HG03575 (cell line): ENCODE results near the gene ILF3.
"Not testable (repeated sequence)": the region's sequence is repeated elsewhere in the genome, so short reads cannot be mapped to it uniquely, and the experiment has no call there.

Experiments
- ATAC-seq: cut with Tn5 transposase; IDR thresholded peaks from one replicate; pipeline ENCODE4 v1.9.1; 2021; ENCODE audit not compliant: unreplicated experiment, insufficient number of reproducible peaks, low FRiP score; ENCODE audit errors: extremely low read depth

Gene ILF3

DNA sequence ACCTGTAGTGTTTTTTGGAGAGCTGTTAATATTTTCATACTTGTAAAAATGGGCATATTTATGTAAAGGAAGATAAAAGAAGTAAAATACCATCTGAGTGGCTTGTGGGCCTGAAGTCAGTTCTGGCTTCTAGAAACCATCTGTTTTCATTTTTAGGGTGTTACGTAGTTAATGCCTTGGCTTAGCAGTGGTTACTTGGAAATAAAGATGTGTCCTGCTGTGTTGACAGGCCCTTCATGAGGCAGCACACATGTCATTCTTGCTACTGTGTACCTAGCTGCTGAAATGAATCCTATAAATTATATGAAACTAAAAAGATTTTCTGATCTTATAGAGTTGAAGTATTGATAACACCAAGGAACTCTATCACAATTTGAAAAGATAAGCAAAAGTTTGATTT is 16.0 kb downstream of the ILF3 start:
- ATAC-seq = no peak

DNA sequence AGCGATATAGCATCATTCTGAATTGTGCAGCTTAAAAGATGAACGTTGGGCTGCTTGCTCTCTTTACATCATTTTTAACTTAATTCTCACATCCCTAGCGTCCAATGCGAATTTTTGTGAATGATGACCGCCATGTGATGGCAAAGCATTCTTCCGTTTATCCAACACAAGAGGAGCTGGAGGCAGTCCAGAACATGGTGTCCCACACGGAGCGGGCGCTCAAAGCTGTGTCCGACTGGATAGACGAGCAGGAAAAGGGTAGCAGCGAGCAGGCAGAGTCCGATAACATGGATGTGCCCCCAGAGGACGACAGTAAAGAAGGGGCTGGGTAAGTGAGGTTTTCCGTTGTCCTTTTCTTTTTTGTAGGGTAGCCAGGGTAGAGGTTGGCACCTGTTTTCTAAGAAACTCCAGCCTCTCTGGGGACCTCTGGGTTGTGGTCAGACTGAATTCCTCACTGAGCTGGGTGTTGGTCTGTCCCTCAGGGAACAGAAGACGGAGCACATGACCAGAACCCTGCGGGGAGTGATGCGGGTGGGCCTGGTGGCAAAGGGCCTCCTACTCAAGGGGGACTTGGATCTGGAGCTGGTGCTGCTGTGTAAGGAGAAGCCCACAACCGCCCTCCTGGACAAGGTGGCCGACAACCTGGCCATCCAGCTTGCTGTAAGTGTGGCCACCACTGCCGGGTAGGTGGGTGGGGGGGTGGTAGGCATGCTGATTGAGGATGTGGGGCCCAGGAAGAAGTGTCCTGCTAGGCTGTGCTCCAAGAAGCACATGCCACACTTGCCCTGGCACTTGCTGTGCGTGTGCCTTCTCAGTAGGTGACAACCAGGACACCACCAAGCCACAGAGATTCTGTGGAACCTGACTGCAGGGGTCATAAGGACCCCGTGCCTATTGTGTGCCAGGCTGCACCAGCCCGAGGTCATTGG is 17.0 kb downstream of the ILF3 start:
- ATAC-seq = no peak

DNA sequence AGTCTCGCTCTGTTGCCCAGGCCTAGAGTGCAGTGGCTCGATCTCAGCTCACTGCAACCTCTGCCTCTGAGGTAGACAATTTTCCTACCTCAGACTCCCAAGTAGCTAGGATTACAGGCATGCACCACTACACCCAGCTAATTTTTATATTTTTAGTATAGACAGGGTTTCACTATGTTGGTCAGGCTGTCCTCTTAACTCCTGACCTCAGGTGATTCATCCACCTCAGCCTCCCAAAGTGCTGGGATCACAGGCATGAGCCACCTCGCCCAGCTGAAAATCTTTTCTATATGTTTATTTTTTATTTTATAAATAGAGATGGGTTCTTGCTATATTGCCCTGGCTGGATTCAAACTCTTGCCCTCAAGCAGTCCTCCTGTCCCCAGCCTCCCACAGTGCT is 17.8 kb downstream of the ILF3 start:
- not testable (repeated sequence) for ATAC-seq

DNA sequence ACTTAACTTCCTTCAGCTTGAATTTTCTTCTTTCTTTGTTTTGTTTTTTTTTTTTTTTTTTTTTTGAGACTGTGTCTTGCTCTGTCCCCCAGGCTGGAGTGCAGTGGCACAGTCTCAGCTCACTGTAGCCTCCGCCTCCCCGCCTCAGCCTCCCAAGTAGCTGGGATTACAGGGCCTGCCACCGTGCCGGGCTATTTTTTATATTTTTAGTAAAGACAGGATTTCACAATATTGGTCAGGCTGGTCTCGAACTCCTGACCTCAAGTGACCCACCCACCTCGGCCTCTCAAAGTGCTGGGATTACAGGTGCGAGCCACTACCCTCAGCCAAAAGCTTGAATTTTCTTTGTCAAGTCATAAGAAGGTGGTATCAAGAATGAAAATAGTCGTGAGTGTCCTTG is 21.1 kb downstream of the ILF3 start:
- ATAC-seq = not testable (repeated sequence)

DNA sequence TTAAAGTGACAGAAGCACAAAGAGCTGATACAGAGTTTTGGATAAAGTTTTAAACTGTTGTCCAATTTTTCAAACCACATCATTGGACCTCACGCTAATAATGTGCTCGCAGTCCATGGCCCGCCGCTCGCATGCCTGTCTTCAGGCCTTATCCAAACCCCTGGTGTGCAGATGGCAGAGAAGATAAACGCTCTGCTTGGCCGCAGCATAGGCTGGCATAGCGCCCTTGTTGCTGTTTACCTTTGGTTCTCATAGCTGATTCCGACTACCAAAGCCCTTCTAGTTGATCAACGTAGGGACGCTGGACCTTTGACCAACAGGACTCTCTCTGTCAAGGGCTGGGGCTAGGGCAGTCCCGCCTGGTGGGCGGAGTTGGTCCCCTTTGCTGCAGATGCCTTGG is 23.6 kb downstream of the ILF3 start:
- no peak for ATAC-seq

DNA sequence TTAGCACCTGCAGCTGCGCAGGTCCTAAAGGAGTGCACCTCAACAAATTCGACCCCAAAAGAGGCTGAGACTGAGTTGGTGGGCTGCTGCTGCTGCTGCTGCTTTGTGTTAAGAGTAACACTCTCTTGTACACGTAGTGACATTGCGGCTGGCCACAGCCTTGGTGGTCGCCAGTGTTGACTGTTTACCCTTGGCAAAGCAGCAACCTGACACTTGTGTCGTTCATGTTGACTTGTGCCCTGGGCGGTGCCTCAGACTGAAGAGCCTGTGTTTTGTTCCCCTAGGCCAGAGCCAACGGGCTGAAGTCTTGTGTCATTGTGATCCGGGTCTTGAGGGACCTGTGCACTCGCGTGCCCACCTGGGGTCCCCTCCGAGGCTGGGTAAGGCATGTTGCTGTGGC is 24.7 kb downstream of the ILF3 start:
- no peak for ATAC-seq

DNA sequence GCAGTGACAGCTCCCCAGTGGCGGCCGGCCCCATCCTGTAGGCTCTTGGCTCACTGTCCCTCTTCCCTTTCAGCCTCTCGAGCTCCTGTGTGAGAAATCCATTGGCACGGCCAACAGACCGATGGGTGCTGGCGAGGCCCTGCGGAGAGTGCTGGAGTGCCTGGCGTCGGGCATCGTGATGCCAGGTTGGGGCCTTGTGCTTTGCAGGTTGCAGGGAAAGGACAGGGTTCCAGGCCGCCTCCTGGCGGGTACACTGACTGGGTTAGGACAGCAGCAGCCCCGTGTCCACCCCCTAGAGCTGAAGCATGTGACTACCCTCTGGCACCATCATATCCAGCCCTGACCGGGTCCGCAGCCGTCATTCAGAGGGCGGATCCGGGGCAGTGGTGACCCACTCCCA is 25.6 kb downstream of the ILF3 start:
- no peak for ATAC-seq

DNA sequence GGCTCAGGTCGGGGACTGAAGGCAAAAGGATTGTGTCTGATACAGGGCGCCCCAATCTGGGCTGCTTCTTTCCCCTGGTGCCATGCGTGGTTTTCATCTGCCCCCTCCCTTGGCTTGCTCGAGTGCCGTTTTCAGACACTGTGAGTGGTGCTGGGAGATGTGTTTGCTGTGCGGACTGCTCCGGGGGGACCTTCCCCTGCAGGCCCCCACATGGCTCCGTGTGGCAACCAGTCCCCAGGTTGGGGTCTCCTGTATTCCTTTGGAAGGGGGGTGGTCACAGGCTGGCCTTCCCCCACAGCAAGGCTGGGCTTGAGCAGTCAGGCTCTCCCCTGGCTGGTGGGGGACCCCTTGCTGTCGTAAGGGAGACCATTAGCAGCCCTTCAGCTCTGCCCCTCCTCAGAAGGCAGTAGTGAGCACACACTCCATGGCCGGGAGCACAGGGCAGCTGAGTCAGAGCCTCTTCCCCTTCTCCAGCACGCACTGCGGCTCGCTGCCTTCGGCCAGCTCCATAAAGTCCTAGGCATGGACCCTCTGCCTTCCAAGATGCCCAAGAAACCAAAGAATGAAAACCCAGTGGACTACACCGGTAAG is 26.5 kb downstream of the ILF3 start:
- no peak for ATAC-seq

DNA sequence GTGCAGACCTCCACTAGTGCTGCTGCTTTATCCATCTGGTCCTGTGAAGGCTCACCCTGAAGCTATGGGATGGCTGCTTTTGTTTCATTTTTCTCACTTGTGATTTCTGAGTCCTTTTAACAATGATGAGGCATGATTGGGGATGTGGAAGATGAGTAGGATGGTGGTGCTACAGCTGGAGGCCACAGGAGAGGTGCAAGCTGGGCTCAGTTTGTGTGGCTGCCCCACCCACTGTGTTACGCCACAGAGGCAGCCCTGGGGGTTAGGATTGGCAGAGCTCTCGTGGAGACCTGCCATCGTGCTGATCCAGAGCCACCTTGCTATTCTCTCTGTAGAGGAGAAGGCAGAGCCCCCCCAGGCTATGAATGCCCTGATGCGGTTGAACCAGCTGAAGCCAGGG is 27.5 kb downstream of the ILF3 start:
- no peak for ATAC-seq

DNA sequence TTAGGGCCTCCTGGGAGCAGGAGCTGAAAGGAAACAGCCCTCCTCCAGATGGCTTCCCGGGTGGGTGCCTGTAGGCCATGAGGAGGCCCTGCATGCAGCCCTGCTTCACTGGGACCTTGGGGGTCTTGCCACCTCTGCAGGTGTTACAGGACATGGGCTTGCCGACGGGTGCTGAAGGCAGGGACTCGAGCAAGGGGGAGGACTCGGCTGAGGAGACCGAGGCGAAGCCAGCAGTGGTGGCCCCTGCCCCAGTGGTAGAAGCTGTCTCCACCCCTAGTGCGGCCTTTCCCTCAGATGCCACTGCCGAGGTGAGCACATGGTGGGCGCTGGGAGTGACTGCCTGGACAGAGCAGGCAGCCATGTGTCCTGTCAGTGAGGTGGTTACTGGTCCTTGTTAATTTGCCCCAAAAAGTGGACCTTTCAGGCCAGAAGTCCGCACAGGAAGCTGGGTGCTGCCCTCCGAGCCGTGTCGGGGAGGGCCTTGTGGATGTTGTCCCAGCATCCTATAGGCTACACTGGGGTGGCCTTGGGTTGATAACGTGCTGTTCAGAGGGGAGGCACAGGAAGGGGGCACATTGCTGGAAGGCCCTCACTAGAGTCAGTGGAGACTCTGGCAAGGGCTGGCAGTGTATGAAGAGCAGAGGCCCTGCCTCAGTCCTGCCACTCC is 28.4 kb downstream of the ILF3 start:
- ATAC-seq = no peak

DNA sequence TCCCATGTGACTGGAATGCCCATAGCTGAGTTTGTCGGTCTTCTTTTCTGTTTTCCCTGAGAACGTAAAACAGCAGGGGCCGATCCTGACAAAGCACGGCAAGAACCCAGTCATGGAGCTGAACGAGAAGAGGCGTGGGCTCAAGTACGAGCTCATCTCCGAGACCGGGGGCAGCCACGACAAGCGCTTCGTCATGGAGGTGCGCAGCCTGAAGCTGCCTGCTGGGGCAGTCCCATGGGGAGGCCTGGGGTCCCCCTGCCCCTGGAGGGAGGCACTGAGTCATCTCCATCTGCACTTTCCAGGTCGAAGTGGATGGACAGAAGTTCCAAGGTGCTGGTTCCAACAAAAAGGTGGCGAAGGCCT is 28.9 kb downstream of the ILF3 start:
- ATAC-seq = no peak

DNA sequence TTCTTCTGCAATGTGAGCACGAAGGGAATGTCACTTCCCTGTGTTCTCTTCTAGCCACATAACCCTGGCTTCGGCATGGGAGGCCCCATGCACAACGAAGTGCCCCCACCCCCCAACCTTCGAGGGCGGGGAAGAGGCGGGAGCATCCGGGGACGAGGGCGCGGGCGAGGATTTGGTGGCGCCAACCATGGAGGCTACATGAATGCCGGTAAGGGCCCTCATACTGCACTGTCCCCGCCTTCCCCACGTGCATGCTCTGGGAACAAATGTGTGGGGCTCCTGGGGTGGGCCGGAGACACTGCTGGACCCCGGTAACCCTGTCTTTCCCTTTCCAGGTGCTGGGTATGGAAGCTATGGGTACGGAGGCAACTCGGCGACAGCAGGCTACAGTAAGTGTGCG is 29.4 kb downstream of the ILF3 start:
- no peak for ATAC-seq

DNA sequence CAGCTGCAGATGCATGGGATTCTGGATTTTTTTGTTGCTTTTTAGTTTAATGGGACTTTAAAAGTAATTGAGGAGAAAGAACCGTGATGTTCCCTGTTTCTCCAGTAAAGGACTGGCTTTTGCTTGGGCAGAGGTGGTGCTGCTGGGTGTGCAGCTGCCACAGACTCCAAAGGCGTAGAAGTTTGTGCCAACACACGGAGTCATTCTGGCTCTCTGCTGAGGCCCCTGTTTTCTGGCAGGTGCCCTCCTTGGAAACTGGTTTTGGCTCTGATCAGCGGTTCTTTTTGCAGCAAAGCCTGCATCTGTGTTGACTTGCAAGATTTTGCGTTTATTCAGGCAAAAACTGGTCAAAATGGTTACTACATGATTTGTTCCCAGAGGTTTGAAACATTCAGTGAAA is 31.1 kb downstream of the ILF3 start:
- ATAC-seq = no peak

DNA sequence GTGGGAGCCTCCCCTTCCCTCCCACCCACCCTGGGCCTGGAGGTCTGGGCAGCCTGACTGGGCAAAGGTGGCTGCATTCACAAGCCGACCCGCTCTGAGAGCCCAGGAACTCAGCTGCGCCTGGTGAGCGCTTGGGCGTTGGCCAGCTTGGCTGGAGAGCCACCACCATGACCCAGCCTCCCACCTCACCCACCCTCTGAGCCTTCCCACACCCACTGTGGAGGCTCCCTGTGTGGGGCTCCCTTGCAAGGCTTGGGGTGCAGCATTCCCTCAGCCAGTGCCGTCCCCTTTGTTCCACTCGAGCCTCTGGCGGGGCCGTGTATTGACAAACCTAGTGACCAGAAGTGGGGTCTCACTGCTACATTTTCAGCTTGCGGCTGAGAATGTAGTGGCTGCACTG is 32.0 kb downstream of the ILF3 start:
- ATAC-seq = no peak

DNA sequence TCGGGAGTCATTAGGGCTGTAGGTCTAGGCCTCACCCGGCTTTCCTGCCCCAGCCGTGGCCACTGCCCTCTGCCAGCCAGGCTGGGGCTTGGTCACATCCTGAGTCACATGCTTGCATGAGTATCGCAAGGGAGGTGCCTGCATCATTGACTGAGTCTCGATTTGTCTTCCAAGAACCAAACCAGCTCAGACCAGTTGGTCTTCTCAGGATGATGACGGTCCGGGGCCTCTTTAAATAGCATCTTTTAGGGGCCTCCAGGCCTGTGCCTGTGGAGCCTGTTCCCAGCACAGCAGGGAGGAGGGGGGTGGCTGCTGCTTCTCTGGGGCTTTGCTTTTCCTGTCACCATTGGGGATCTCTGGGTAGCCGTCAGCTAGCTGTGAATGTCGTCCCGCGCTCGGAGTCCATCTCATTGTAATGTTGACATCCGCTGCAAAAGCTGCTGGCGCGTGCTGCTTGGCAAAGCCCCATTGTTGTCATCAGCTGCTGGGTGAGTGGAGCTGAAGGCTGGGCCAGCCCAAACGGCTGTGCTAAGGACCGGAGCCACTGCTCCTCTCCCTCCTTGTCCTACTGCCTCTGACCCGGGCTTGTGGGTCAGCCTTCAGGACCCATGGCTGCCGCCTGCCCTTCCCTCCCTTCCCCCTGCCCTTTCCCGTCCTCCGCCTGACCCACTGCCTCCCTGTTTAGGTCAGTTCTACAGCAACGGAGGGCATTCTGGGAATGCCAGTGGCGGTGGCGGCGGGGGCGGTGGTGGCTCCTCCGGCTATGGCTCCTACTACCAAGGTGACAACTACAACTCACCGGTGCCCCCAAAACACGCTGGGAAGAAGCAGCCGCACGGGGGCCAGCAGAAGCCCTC is 32.7 kb downstream of the ILF3 start:
- ATAC-seq = no peak

DNA sequence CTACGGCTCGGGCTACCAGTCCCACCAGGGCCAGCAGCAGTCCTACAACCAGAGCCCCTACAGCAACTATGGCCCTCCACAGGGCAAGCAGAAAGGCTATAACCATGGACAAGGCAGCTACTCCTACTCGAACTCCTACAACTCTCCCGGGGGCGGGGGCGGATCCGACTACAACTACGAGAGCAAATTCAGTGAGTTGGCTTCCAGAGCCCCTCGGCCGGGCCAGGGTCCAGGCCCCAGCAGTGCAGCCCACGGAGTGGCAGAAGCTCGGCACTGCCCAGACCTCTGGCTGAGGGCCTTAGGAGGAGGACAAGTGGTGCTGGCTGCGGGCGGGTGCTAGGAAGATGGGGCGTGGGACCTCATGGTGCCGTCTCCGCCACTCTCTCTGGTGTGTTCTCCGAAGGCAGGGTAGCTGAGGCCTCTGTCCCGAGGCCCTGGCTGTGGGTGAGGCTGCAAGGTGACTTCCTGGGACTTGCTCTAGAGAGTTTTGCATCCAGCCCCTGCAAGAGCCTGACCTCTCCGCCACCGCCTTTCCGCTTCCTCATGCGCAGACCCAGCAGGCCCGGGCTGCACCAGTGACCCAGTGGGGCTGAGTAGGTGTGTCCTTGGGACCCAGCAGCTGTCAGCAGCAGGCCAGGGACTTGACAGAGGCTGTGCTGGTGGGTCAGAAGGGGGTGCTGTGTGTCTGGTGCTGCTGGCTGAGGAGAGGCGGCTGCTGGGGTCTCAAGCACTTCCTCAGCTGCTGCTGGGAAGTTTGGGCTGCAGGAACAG is 33.6 kb downstream of the ILF3 start:
- ATAC-seq = no peak

DNA sequence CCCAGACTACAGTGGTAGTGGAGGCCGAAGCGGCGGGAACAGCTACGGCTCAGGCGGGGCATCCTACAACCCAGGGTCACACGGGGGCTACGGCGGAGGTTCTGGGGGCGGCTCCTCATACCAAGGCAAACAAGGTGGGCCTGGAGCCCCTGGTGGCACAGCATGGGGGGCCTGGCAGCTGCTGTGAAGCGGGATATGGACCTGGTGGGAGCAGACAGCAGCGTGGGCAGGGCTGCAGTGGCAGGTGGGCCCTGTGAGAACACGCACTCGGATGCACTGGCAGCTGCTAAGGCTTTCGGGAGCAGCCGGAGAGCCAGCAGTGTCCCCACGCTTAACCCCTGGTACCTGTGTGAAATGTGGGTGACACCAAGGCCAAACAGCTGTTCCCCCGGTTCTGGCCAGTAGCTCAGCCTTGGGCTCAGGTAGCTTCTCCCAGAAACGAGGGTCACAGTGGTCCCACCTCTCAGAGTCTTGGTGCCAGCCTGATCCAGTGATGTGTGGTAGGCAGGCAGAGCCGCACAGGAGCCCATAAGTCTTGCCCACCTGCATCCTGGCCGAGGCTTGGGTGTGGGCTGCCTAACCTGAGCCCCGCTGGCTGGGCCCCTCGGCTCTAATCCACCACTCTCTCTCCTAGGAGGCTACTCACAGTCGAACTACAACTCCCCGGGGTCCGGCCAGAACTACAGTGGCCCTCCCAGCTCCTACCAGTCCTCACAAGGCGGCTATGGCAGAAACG is 34.6 kb downstream of the ILF3 start:
- no peak for ATAC-seq

DNA sequence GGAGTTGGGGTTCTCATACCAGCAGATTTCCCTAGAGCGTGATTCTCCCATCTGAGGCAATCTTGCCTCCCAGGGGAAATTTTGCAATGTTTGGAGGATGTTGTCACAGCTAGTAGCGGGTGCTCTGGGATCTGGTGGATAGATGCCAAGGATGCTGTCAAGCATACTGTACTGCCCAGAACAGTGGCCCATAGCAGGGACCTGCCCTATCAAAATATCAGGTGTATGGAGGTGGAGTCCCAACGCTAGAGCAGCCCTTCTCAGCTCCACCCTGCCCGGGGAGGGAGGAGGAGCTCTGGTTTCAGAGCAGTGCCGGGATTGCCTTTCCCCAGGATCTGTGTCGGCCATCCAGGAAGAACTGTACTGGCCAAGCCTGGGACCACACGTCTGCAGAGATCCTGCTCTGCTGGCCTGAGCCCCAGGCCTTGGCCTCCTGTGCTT is 36.2 kb downstream of the ILF3 start:
- no peak for ATAC-seq
